GM18499 (cell line): ENCODE results near the gene FAM210A.
A peak's percentile ranks its signal among the peaks of the same experiment; 100 is the strongest.
"Not testable (repeated sequence)": the region's sequence is repeated elsewhere in the genome, so short reads cannot be mapped to it uniquely, and the experiment has no call there.

Experiments
- ATAC-seq: cut with Tn5 transposase; IDR thresholded peaks from one replicate; pipeline ENCODE4 v1.9.1; 2021; ENCODE audit warnings: moderate number of reproducible peaks; ENCODE audit not compliant: insufficient read depth, unreplicated experiment

The FAM210A gene

DNA sequence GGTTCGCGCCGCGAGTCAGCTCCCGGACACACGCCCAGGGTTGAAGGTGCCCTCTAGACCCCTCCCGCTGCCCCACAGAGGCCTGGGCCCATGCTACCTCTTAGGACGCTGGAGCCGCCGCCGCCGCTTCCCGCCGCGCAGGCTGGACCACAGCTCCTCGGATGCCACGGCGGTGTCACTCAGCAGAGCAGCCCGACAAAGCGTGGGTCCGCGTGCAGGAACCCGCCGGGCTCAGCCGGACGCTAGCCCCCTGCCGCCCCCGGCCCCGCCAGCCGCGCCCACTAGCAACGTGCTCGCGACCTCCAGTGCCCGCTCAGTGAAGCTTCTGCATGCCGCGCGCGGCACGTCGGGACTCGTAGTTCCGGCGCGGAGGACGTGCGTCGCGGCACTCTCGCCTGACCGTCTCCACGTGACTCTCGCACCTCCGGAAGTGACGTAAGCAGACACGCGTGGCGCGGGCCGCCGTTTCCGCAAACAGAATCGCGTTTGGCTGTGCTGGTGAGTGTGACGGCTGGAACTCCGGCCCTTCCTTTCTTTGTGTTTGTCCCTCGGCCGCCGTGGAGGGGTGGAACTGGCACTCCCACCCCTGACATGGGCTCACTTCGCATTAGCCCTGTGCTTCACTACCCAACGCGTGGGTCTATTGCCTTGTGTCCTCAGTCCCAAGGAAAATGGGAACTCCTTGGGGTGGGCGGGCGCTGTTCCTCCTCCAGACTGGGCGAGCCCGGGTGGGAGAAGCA lies at the start of gene FAM210A, which contains the start of gene RNMT:
FAM210A (minus strand) TSS at position 327 of the 740 bp plus-strand sequence. CDS start 44,481 bp downstream, outside the sequence.
RNMT (plus strand) TSS at position 442 of the 740 bp plus-strand sequence. CDS start 4,845 bp downstream, outside the sequence.
- peak; percentile 72 for ATAC-seq

DNA sequence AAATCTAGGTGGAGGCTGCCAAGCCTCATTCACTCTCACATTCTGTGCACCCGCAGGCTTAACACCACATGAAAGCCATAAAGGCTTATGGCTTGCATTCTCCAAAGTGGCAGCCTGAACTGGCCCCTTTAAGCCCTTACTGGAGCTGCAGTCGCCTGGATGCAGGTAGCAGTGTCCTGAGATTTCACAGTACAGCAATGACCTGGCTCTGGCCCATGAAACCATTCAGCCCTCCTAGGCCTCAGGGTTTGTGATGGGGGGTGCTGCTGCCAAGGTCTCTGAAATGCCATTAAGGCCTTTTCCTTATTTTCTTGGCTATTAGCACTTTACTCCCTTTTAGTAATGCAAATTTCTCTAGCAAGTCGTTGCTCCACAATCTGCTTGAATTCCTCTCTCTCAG lies 48.7 kb upstream of the FAM210A start:
- no peak for ATAC-seq

DNA sequence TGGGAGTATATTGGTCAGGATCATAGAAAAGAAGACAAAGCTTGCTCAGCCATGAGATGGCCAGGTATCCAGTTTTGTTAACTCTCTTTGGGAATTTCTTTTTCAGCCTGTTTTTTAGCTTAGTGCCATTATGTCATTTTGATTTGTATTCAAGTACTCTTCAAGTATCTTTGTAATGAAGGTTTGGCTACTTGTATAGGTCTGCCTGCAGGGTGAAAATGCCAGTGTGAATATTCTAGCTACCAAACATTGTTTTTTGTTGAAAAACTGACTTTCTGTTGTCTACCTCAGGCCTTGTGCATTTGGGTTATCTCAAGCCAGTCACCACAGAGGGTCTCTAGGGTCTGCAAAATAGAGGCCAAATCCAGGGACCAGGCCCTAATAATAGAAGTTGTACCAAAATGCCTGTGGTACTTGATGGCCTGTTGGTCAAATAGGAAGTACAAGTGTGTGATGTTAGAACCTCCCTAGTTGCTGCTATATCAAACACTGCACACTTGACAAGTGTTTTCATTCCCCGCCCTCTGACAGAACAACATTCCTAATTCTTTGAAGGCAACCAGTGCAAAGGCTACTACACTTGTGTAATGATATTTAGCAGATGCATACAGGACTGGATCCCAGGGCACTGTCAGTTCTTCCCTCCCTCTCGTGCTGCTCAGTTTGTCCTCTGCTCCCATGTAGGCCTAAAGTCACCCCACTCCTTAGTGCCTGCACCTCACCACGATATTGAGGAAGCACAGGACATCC lies 36.5 kb upstream of the FAM210A start:
- ATAC-seq, result no peak

- ATAC-seq, result no peak
These were observed 33.7 kb upstream of the FAM210A start for GRCh38 chr18:13760047-13760446.

- no peak for ATAC-seq
These were observed 32.3 kb upstream of the FAM210A start for GRCh38 chr18:13758622-13759021.

GRCh38 chr18:13756671-13757070 lies 30.3 kb upstream of the FAM210A start:
- ATAC-seq, result no peak

DNA sequence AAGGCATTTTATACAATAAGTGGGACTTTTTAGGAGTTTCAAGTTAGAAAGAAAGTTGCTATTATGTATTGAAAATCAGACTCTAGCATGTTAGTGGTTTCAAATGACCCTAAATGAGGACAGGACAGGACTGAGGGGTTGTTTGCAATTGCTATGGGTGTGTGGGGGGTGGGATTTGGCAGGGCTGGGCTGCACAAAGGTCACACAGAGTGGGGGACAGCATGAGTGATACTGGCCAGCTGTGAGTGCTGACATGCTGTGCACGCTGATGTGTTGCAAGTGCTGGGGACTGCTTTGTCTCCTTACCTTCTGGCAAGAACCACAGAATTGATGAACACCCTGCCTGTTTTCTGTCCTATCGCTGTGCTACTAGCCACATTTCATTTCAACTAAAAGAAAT lies 29.9 kb upstream of the FAM210A start:
- no peak for ATAC-seq

GRCh38 chr18:13751599-13751998 lies 25.2 kb upstream of the FAM210A start:
- ATAC-seq, result not testable (repeated sequence)

GRCh38 chr18:13746633-13747032 lies 20.3 kb upstream of the FAM210A start:
- no peak for ATAC-seq

GRCh38 chr18:13745696-13746095 lies 19.3 kb upstream of the FAM210A start:
- ATAC-seq, result no peak

GRCh38 chr18:13735681-13736080 lies 9.3 kb upstream of the FAM210A start:
- no peak for ATAC-seq

DNA sequence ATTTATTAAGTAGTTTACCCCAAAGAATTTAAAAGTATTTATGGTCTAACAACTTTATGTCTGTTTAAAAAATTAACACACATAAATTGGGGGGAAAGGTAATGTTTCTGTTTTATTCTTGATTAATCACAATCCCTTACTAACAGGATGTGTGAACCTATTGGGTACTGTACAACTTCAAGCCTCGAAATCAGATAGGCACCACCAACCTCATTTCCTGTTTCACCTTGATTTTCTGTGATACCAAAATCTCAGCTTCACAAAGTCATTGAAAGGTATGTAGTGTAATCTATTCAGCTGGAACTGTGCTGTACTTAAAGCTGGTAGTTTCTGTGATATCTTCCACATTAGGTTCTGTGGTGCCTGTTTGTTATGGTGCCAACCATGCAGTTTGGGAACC lies 4.1 kb upstream of the FAM210A start:
- no peak for ATAC-seq

DNA sequence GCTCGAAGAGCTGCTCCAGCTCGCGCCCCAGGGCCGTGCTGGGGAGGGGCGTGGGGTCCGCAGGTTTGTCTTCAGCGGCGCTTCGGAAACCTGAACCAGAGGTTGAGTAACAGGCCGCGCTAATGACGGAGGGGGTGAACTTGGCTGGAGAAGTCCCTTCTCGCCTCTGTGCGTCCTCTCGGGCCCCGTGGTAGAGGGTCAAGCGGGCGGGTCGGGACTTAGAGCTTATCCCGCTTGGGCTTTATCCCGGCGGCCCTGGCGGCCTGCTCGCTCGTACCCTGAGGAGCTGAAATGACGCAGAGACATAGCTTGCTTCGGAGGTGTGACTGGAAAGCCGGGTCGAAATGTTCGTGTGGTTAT lies 594 bp upstream of the FAM210A start:
- no peak for ATAC-seq

DNA sequence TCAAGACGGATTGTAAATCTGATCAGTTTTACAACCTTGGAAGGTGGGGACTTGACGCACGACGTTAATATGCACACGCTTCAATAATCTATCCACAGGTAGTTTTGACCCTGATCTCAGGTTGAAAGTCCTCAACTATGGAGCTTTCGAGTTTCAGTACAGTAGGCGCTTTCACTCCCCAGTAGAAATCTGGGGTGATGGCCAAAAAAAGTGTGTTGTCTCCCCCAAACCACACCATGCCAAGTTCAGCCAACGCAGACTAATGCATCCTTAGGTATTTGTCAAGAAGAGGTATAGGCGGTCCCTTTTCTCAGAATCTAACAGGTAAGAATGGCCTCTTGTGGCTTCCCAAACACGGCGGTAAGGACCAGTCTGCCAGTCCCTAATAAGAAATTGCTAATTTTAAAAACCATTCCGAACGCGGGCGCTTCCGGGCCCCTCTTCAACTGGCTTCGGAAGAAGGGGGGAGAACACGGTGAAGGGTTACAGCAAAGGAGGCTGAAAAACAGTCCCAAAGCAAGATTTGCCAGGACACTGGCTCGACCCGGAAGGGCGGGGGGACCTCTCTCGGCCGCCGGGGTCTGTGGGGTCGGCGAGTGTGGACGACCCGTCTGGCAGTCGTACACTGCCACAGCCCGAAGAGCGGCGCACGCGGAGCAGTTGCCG lies 659 bp downstream of the FAM210A start:
- peak; percentile 8 for ATAC-seq

DNA sequence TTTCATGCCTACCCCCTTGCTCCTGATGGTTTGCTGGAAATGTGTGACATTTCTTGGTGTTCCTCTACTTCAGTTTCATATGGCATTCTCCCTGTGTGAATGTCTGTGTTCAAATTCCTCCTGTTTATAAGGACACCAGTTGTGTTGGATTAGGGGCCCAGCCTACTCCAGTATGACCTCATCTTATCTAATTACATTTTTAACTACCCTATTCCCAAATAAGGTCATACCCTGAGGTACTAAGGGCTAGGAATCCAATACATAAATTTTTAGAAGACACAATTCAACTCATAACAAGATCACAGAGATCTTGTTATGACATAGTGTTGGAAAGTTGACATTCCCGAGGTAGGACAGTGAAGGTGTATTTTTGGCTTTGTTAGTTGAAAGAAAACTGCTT lies 5.5 kb downstream of the FAM210A start:
- ATAC-seq, result no peak

GRCh38 chr18:13720123-13720522 lies 6.2 kb downstream of the FAM210A start:
- no peak for ATAC-seq

- no peak for ATAC-seq
These were observed 9.4 kb downstream of the FAM210A start for GRCh38 chr18:13716916-13717315.

GRCh38 chr18:13715330-13715729 lies 11.0 kb downstream of the FAM210A start:
- no peak for ATAC-seq

GRCh38 chr18:13713455-13714055 lies 12.8 kb downstream of the FAM210A start:
- no peak for ATAC-seq

- no peak for ATAC-seq
These were observed 13.8 kb downstream of the FAM210A start for GRCh38 chr18:13712400-13713131.
